Measurements from ENCODE around the gene CIDEC. TPM values are rescaled to one million over a fixed set of nuclear protein-coding genes. Genes with fewer than 3 reads are reported as not detected.
A peak's percentile ranks its signal among the peaks of the same experiment; 100 is the strongest.

CIDEC gene
- total and polyA plus RNA-seq, 2 of the 8 experiments (the other 6 are each of a cell fraction or from before 2014, with no cell fraction given) = not detected

- H3K9ac ChIP-seq (replicated peaks in 1 of 4; ENCODE audit: extremely low read depth in 1 of 4, low read depth in 3 of 4, low read length in 3 of 4) = no peak overlapping the region
- DNase-seq (ENCODE audit: low read depth in 1 of 2, low spot score in 2 of 2) = no peak
- H2BK15ac ChIP-seq (ENCODE audit: low read length) = no peak overlapping the region
- no peak overlapping the region for H3K56ac ChIP-seq (replicated peaks; ENCODE audit: insufficient read length, low read depth, low read length)
- no peak overlapping the region for H2BK12ac ChIP-seq (ENCODE audit: low read depth, low read length)
- ChIA-PET CTCF (ENCODE audit: partially characterized antibody) (interaction anchor here (0.9 kb wide), 1 partner anchor 51 kb away, joined by 3 read pairs; no protein-coding TSS in a partner anchor), POLR2A (ENCODE audit: partially characterized antibody) (no interaction called here)
- no peaks in the 10 kb centered on the region for H3K79me2 ChIP-seq (ENCODE audit: control insufficient read depth in 1 of 2, insufficient read depth in 2 of 2, low read length in 2 of 2)
- no peak overlapping the region for H3K14ac ChIP-seq (ENCODE audit: insufficient read length)
- H2AK5ac ChIP-seq (ENCODE audit: low read depth, low read length) = no peak overlapping the region
- H3K79me1 ChIP-seq (ENCODE audit: low read depth, low read length) = no peaks in the 10 kb centered on the region
- H2BK20ac ChIP-seq (ENCODE audit: low read length) = no peak overlapping the region
- H4K8ac ChIP-seq (ENCODE audit: extremely low read depth, insufficient read depth, low read length) = peak overlapping the region; percentile 57; the same call in 1 of the 2 replicates
- no peaks in the 10 kb centered on the region for H3K9me3 ChIP-seq (ENCODE audit: insufficient read depth in 2 of 2, low read depth in 1 of 2, low read length in 1 of 2)
- H2AFZ ChIP-seq (ENCODE audit: low read length) = no peak overlapping the region
- H3K23ac ChIP-seq (ENCODE audit: insufficient read length) = no peak overlapping the region
- no peak overlapping the region for H4K5ac ChIP-seq (ENCODE audit: insufficient read length, low read depth, low read length)
- no peak overlapping the region for H3K18ac ChIP-seq (ENCODE audit: extremely low read depth, low read length)
- H4K20me1 ChIP-seq (replicated peaks in 1 of 2; ENCODE audit: control insufficient read depth in 1 of 2, insufficient read depth in 2 of 2, low read length in 2 of 2) = no peaks in the 10 kb centered on the region
- H3K4me3 ChIP-seq (ENCODE audit: extremely low read depth in 1 of 4, insufficient read depth in 2 of 4, low read depth in 3 of 4, low read length in 4 of 4) = peak overlapping the region in 3 of 4 experiments; percentile 21 to 57 (median 35); a peak in 5 of 8 replicates
- no peak overlapping the region for H3K27ac ChIP-seq (ENCODE audit: low read depth, low read length)
- H3K23me2 ChIP-seq (ENCODE audit: low read depth, low read length) = peaks cover 4% of the 10 kb centered on the region; the same call in 1 of the 2 replicates
- H3K4ac ChIP-seq (replicated peaks; ENCODE audit: insufficient read length, low read depth, low read length) = no peak overlapping the region
- no peak for FAIRE-seq
- peaks cover 0 to 12% (median 4%) of the 10 kb centered on the region in 4 experiments; a peak in 3 of 7 replicates for H3K27me3 ChIP-seq (replicated peaks in 1 of 4; ENCODE audit: control insufficient read depth in 3 of 4, extremely low read depth in 1 of 4, insufficient read depth in 3 of 4, low read length in 3 of 4)
- no peaks in the 10 kb centered on the region for H3K36me3 ChIP-seq (ENCODE audit: control insufficient read depth in 2 of 4, insufficient read depth in 4 of 4, low read length in 3 of 4)
- peak overlapping the region; percentile 76 to 82 for H3K4me2 ChIP-seq (ENCODE audit: insufficient read depth in 1 of 2, low read depth in 2 of 2, low read length in 2 of 2)
- H3K4me1 ChIP-seq (replicated peaks in 1 of 4; ENCODE audit: control insufficient read depth in 3 of 4, insufficient read depth in 4 of 4, low read length in 3 of 4) = peaks cover 0 to 5% (median 3%) of the 10 kb centered on the region in 4 experiments; a peak in 6 of 7 replicates
- no peak overlapping the region for H2BK5ac ChIP-seq (ENCODE audit: low read depth, low read length)
- 79% methylated on average over 18 of the region's 22 CpGs; no CpG with 5 or more reads in 1 of the 2 experiments for WGBS, 2 experiments (ENCODE audit: extremely low coverage in 1 of 2, insufficient coverage in 1 of 2, insufficient read length in 1 of 2, insufficient replicate concordance in 2 of 2, low coverage in 1 of 2, low lambda C conversion rate in 2 of 2, missing lambda C conversion rate in 1 of 2)
- no peak overlapping the region for H4K91ac ChIP-seq (replicated peaks; ENCODE audit: insufficient read length, low read length)
- no peak overlapping the region for H2BK120ac ChIP-seq (replicated peaks; ENCODE audit: low read depth, low read length)
- TF ChIP-seq KDM5A (IDR thresholded peaks at IDR 0.05; ENCODE audit: low read length) = no peak
- no peak for TF ChIP-seq MAFK (IDR thresholded peaks at IDR 0.05; ENCODE audit: low read depth, low read length)
- TF ChIP-seq POLR2A (IDR thresholded peaks at IDR 0.05; ENCODE audit: control extremely low read depth in 1 of 2, low read depth in 2 of 2, low read length in 2 of 2) = no peak
- TF ChIP-seq RFX5 (IDR thresholded peaks at IDR 0.05; ENCODE audit: borderline replicate concordance, low read depth, low read length) = no peak
- TF ChIP-seq CHD1 (IDR thresholded peaks at IDR 0.05; ENCODE audit: low read depth, low read length) = no peak
- no peak for TF ChIP-seq TAF1 (IDR thresholded peaks at IDR 0.05; ENCODE audit: low read depth, low read length)
- no peak for TF ChIP-seq EP300 (IDR thresholded peaks at IDR 0.05; ENCODE audit: borderline replicate concordance in 1 of 2, low read depth in 2 of 2, low read length in 2 of 2)
- no peak for TF ChIP-seq TEAD4 (IDR thresholded peaks at IDR 0.05; ENCODE audit: low read depth, low read length)
- no peak for TF ChIP-seq EGR1 (IDR thresholded peaks at IDR 0.05; ENCODE audit: borderline replicate concordance, low read depth, low read length)
- no peak for TF ChIP-seq ATF2 (IDR thresholded peaks at IDR 0.05; ENCODE audit: low read length)
- no peak for TF ChIP-seq CREB1 (IDR thresholded peaks at IDR 0.05)
- no peak for TF ChIP-seq TBP (IDR thresholded peaks at IDR 0.05; ENCODE audit: low read depth, low read length)
These were observed 16.8 kb downstream of the CIDEC start for GRCh38 chr3:9863058-9863772.

Data from H1 (cell line).